ENCODE measurements around the gene TMEM82.

DNA sequence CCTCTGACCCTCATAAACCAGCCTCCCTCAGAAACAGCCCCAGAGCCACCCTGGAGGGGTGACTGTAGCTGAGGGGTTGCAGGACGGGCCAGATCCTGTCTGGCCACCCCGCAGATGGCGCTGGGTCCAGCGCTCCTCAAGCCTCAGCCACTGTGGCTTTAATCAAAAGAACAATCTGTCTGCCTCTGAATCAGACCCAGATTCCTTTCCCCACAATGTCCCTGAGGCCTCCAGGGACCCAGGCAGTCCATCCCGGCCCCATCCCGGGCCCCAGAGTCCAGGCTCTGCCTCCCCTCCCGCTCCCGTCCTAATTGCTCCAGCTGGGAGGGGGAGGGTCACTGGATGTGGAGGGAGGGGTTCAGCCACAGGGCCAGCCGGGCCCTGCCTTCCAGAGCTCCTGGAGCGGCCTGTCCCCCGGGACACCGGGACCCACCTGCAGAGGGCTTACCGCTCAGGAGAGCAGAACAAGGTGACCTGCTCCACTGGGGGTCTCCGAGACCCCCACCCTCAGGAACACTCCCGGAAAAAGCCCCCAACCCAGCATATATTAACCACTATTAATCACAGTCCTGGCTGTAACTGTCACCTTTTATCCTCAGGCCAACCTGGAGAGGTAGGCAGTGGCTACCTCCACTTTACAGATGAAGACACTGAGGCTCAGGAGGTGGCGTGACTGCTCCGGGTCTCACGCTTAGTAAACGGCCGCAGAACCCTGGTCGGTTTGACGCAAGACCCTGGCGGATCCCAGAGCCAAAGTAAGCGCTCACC is 15.5 kb downstream of the TMEM82 start:
- TF ChIP-seq POLR2AphosphoS5 (IDR thresholded peaks at IDR 0.05): no peak
- TF ChIP-seq SMC3 (conservative IDR thresholded peaks at IDR 0.05; ENCODE audit: poor library complexity): no peak
- TF ChIP-seq, protein P1, sequence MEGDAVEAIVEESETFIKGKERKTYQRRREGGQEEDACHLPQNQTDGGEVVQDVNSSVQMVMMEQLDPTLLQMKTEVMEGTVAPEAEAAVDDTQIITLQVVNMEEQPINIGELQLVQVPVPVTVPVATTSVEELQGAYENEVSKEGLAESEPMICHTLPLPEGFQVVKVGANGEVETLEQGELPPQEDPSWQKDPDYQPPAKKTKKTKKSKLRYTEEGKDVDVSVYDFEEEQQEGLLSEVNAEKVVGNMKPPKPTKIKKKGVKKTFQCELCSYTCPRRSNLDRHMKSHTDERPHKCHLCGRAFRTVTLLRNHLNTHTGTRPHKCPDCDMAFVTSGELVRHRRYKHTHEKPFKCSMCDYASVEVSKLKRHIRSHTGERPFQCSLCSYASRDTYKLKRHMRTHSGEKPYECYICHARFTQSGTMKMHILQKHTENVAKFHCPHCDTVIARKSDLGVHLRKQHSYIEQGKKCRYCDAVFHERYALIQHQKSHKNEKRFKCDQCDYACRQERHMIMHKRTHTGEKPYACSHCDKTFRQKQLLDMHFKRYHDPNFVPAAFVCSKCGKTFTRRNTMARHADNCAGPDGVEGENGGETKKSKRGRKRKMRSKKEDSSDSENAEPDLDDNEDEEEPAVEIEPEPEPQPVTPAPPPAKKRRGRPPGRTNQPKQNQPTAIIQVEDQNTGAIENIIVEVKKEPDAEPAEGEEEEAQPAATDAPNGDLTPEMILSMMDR (IDR thresholded peaks at IDR 0.05; ENCODE audit: poor library complexity, severe bottlenecking): no peak
- TF ChIP-seq EZH2 (IDR thresholded peaks at IDR 0.05; ENCODE audit: borderline replicate concordance, insufficient read depth, low read length, poor library complexity, severe bottlenecking): no peak
- no peak for TF ChIP-seq MXI1 (conservative IDR thresholded peaks at IDR 0.05; ENCODE audit: poor library complexity, severe bottlenecking)
